ENCODE results near the gene SPOCK3. TPM values are rescaled to one million over a fixed set of nuclear protein-coding genes. Genes with fewer than 3 reads are reported as not detected.

SPOCK3 gene
- total RNA-seq, 1 donor from 2014 or later, result 2.3 TPM

GRCh38 chr4:167003326-167003725 lies 231.0 kb downstream of the SPOCK3 start:
- H3K36me3 Mint-ChIP-seq, result no peaks in the 10 kb centered on the region
- DNase-seq (ENCODE audit: low spot score in 2 of 2, unreplicated experiment in 2 of 2), result no peak
- no peaks in the 10 kb centered on the region for H3K27me3 Mint-ChIP-seq (ENCODE audit: low read depth)
- TF ChIP-seq CTCF (IDR thresholded peaks at IDR 0.05; ENCODE audit: unreplicated experiment), result no peak
- no peaks in the 10 kb centered on the region for H3K9me3 Mint-ChIP-seq
- H3K27ac Mint-ChIP-seq, result no peak overlapping the region
- H3K4me3 Mint-ChIP-seq, result no peak overlapping the region
- no peaks in the 10 kb centered on the region for H3K4me1 Mint-ChIP-seq

GRCh38 chr4:167000141-167000852 lies 234.0 kb downstream of the SPOCK3 start:
- no peaks in the 10 kb centered on the region for H3K27me3 Mint-ChIP-seq (ENCODE audit: low read depth)
- no peak for DNase-seq (ENCODE audit: low spot score in 2 of 2, unreplicated experiment in 2 of 2)
- H3K4me3 Mint-ChIP-seq, result no peak overlapping the region
- no peaks in the 10 kb centered on the region for H3K4me1 Mint-ChIP-seq
- no peak overlapping the region for H3K27ac Mint-ChIP-seq
- TF ChIP-seq CTCF (IDR thresholded peaks at IDR 0.05; ENCODE audit: unreplicated experiment), result no peak
- no peaks in the 10 kb centered on the region for H3K36me3 Mint-ChIP-seq
- H3K9me3 Mint-ChIP-seq, result no peaks in the 10 kb centered on the region

- H3K27me3 Mint-ChIP-seq (ENCODE audit: low read depth), result no peaks in the 10 kb centered on the region
These were observed 238.1 kb downstream of the SPOCK3 start for GRCh38 chr4:166996216-166996615.

GRCh38 chr4:166994686-166995085 lies 239.6 kb downstream of the SPOCK3 start:
- no peak for DNase-seq (ENCODE audit: low spot score in 2 of 2, unreplicated experiment in 2 of 2)
- Mint-ChIP-seq H3K9me3 (no peaks in the 10 kb centered on the region), H3K27ac (no peak overlapping the region), H3K36me3 (no peaks in the 10 kb centered on the region), H3K27me3 (ENCODE audit: low read depth) (no peaks in the 10 kb centered on the region), H3K4me1 (peaks cover 2% of the 10 kb centered on the region), H3K4me3 (no peak overlapping the region)
- no peak for TF ChIP-seq CTCF (IDR thresholded peaks at IDR 0.05; ENCODE audit: unreplicated experiment)

More at GRCh38 chr4:166996216-166996615, 238.1 kb downstream of the SPOCK3 start:
- Mint-ChIP-seq H3K36me3 (no peaks in the 10 kb centered on the region), H3K4me1 (no peaks in the 10 kb centered on the region), H3K27ac (no peak overlapping the region), H3K9me3 (no peaks in the 10 kb centered on the region), H3K4me3 (no peak overlapping the region)
- no peak for DNase-seq (ENCODE audit: low spot score in 2 of 2, unreplicated experiment in 2 of 2)
- no peak for TF ChIP-seq CTCF (IDR thresholded peaks at IDR 0.05; ENCODE audit: unreplicated experiment)

GRCh38 chr4:166991006-166991561 lies 243.2 kb downstream of the SPOCK3 start:
- Mint-ChIP-seq H3K9me3 (no peaks in the 10 kb centered on the region), H3K36me3 (no peaks in the 10 kb centered on the region), H3K27ac (no peak overlapping the region), H3K27me3 (ENCODE audit: low read depth) (no peaks in the 10 kb centered on the region), H3K4me1 (peaks cover 2% of the 10 kb centered on the region), H3K4me3 (no peak overlapping the region)
- no peak for DNase-seq (ENCODE audit: low spot score in 2 of 2, unreplicated experiment in 2 of 2)
- TF ChIP-seq CTCF (IDR thresholded peaks at IDR 0.05; ENCODE audit: unreplicated experiment), result no peak

Data from mesothelial cell of epicardium (in vitro differentiated cells).